ENCODE results near the gene WBP2. TPM values are rescaled to one million over a fixed set of nuclear protein-coding genes. Genes with fewer than 3 reads are reported as not detected.
A peak's percentile ranks its signal among the peaks of the same experiment; 100 is the strongest.

The WBP2 gene
- total and polyA plus RNA-seq, 2 of the 13 experiments (the other 11 are each of a cell fraction or from before 2014, with no cell fraction given): 29.2 to 29.5 TPM

- no peak; the same call in 1 of the 2 replicates for TF ChIP-seq ZNF317 (CRISPR knock-in tag; IDR thresholded peaks at IDR 0.05)
- peak; percentile 84 for TF ChIP-seq PATZ1 (CRISPR knock-in tag; IDR thresholded peaks at IDR 0.05)
- TF ChIP-seq SRF (IDR thresholded peaks at IDR 0.05; ENCODE audit: low read depth, low read length): no peak
- no peak for TF ChIP-seq POGZ (CRISPR knock-in tag; IDR thresholded peaks at IDR 0.05)
- peak; percentile 27 for TF ChIP-seq MAZ (IDR thresholded peaks at IDR 0.05; ENCODE audit: borderline replicate concordance, low read depth, low read length)
- peak; percentile 58 for TF ChIP-seq MAZ (CRISPR knock-in tag; IDR thresholded peaks at IDR 0.05; ENCODE audit: low read depth)
- TF ChIP-seq TBP (CRISPR knock-in tag; IDR thresholded peaks at IDR 0.05): no peak
- TF ChIP-seq ZNF691 (CRISPR knock-in tag; IDR thresholded peaks at IDR 0.05; ENCODE audit: borderline replicate concordance, low read depth): peak; percentile 10; the same call in 1 of the 2 replicates
- peak; percentile 53; the same call in 1 of the 2 replicates for TF ChIP-seq TAF1 (CRISPR knock-in tag; IDR thresholded peaks at IDR 0.05)
- TF ChIP-seq DPF2 (CRISPR knock-in tag; IDR thresholded peaks at IDR 0.05; ENCODE audit: borderline replicate concordance, low read depth): no peak
- peak; percentile 64; the same call in 1 of the 2 replicates for TF ChIP-seq ZNF33B (CRISPR knock-in tag; IDR thresholded peaks at IDR 0.05)
- 0 out of 2 replicates have a peak, but pooled peaks have one; percentile 39 for TF ChIP-seq ZNF747 (CRISPR knock-in tag; IDR thresholded peaks at IDR 0.05; ENCODE audit: borderline replicate concordance)
- TF ChIP-seq PAF1 (CRISPR knock-in tag; IDR thresholded peaks at IDR 0.05): no peak
- TF ChIP-seq ZNF275 (CRISPR knock-in tag; IDR thresholded peaks at IDR 0.05; ENCODE audit: borderline replicate concordance): peak; percentile 42; the same call in 1 of the 2 replicates
- TF ChIP-seq ZNF18 (CRISPR knock-in tag; IDR thresholded peaks at IDR 0.05; ENCODE audit: insufficient replicate concordance): peak; percentile 68
- peak; percentile 14; the same call in 1 of the 2 replicates for TF ChIP-seq TARDBP (CRISPR knock-in tag; IDR thresholded peaks at IDR 0.05)
- TF ChIP-seq ZNF616 (CRISPR knock-in tag; IDR thresholded peaks at IDR 0.05; ENCODE audit: low read depth): no peak
- TF ChIP-seq HDAC1 (CRISPR knock-in tag; IDR thresholded peaks at IDR 0.05): peak; percentile 77; the same call in 1 of the 2 replicates
- no peak for TF ChIP-seq TBL1XR1 (IDR thresholded peaks at IDR 0.05; ENCODE audit: borderline replicate concordance, low read length, partially characterized antibody)
Measured at GRCh38 chr17:75843577-75844529, 11.3 kb downstream of the WBP2 start, which contains the start of gene UNC13D (continued).

All from HepG2 (cell line).